Activated naive CD4-positive, alpha-beta T cell treated with anti-CD3 and anti-CD28 coated beads for 36 hours (primary cell): ENCODE results near the gene PGAM5. TPM values are rescaled to one million over a fixed set of nuclear protein-coding genes. Genes with fewer than 3 reads are reported as not detected.
A peak's percentile ranks its signal among the peaks of the same experiment; 100 is the strongest.
"Not testable (repeated sequence)": the region's sequence is repeated elsewhere in the genome, so short reads cannot be mapped to it uniquely, and the experiment has no call there.

Experiments used
- CTCF ChIA-PET: fragments of 350-600 bp; sonication (Branson Sonifier 250); formaldehyde crosslinking; loops from one replicate; lab custom pipeline; 2021; ENCODE audit warnings: antibody characterized with exemption; lab: Charles Lee
- DNase-seq: peaks from one replicate; pipeline ENCODE4 v3.0.0-alpha.2; 2020
- H3K27ac Mint-ChIP-seq: one replicate; pipeline ENCODE4 v1.8.0; 2021; ENCODE audit warnings: mild to moderate bottlenecking, mixed read lengths
- H3K27me3 Mint-ChIP-seq: one replicate; pipeline ENCODE4 v1.8.0; 2021; ENCODE audit warnings: low read depth, mixed read lengths
- H3K36me3 Mint-ChIP-seq: one replicate; pipeline ENCODE4 v1.8.0; 2021; ENCODE audit warnings: low read depth, mixed read lengths
- H3K4me1 Mint-ChIP-seq: one replicate; pipeline ENCODE4 v1.8.0; 2021; ENCODE audit warnings: low read depth, mixed read lengths
- H3K4me3 Mint-ChIP-seq: one replicate; pipeline ENCODE4 v1.8.0; 2021; ENCODE audit warnings: mild to moderate bottlenecking, moderate library complexity, mixed read lengths
- H3K9me3 Mint-ChIP-seq: one replicate; pipeline ENCODE4 v1.8.0; 2021; ENCODE audit warnings: mixed read lengths
- intact Hi-C: fragments of 100-400 bp; cut with micrococcal nuclease; formaldehyde crosslinking; loops from one replicate; pipeline ENCODE4 v1.15.1; 2023
- total RNA-seq, 2 experiments: library from RNA; stranded (reverse); gene quantifications; one replicate each; pipeline ENCODE4 v1.2.3, GENCODE V29; 2021

PGAM5 gene
- total RNA-seq, 2 experiments from 2014 or later = 50.1 to 55.7 TPM

DNA sequence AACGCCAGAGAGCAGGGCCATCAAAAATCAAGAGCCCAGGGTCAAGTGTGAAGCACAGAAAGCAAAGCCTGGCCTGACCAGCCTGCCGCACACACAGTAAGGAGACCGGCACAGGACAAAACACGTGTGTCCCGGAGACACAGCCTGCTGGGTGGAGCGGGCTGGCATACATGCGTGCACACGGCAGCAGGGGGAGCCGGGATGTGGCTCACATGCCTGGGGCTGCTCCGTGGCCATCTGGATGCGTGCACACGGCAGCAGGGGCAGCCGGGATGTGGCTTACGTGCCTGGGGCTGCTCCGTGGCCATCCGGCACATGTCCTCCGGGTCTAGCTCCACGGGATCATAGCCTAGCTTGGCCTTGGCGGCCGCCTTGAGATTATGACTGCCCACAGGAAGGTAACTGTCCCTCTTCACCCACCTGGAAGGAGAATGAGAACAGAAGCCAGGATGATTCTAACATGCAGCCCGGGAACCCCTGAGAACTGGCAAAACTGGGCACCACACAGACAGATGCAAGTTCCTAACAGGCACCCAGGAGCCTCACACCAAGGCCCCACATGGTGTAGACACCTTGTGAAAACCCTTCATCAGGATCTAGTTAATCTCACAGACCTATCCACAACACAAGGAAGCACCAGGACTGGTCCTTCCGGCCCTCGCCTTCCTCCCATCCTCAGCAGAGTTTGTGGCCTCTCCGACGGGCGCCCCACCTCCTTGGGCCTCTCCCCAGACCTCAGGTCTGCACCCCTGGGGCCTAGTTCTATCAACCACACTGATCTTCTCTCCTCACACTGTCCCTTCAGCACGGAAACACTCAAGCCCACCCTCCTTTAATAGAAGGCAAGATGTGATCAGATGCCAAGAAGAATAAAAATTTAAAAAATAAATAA is 37.1 kb upstream of the PGAM5 start:
- Mint-ChIP-seq H3K36me3 (peaks cover 66% of the 10 kb centered on the region), H3K4me1 (no peaks in the 10 kb centered on the region), H3K9me3 (no peaks in the 10 kb centered on the region), H3K4me3 (no peak overlapping the region), H3K27ac (no peak overlapping the region), H3K27me3 (no peaks in the 10 kb centered on the region)
- DNase-seq = no peak
- intact Hi-C loops = no loop called here
- CTCF ChIA-PET = no interaction called here

DNA sequence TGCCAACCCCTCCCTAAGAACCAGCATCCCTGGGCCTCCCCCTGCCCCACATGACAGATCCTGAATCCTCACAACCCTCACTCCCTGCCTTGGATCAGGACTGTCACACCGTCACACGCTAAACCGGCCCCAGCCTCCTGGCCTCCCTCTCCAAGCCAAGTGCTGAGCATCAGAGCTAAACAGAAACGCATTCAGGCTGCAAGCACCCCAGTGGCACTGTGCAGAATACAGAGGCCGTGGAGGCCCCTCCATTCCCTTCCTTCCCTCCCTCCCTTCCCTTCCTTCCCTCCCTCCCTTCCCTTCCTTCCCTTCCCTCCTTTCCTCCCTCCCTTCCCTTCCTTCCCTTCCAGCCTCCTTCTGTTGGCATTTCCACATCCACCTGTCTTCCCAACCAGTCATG is 36.1 kb upstream of the PGAM5 start:
- no peaks in the 10 kb centered on the region for H3K27me3 Mint-ChIP-seq
- peaks cover 60% of the 10 kb centered on the region for H3K36me3 Mint-ChIP-seq
- no peak overlapping the region for H3K27ac Mint-ChIP-seq
- DNase-seq = no peak
- no peaks in the 10 kb centered on the region for H3K4me1 Mint-ChIP-seq
- intact Hi-C loops = no loop called here
- H3K4me3 Mint-ChIP-seq = no peak overlapping the region
- CTCF ChIA-PET = no interaction called here
- H3K9me3 Mint-ChIP-seq = no peaks in the 10 kb centered on the region

DNA sequence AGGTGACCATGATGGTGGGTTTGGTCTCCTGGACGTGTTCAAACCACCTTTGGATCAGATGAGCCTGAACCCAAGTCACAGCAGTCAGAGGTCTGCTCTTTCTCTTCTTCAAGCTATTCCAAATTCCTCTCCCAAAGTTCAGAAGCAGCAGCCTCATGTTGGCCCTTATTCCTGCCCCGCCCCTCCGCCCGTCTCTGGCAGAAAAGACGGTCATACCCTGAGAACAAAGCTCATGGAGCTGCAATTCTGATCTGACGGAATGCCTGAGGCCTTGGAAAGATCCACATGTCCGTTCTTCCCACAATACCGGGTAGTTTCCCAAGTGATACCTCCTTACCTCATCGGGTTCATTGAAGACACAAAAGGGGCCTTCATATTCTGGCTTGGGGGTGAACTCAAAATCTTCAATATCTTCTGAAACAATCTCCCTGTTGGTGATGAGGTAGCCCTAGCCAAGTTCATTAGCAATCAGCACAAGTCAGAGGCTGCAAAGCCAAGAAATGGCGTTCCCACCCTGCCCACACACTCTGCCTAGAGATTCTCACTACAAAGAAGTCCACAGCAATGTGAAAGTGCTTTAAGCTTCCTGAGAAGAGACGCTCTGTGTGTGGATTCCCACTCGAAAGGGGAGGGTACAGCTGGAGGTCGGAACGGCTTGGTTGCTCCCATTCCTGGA is 34.7 kb upstream of the PGAM5 start:
- Mint-ChIP-seq H3K36me3 (peaks cover 59% of the 10 kb centered on the region), H3K9me3 (no peaks in the 10 kb centered on the region), H3K27me3 (no peaks in the 10 kb centered on the region), H3K4me1 (no peaks in the 10 kb centered on the region), H3K27ac (no peak overlapping the region), H3K4me3 (no peak overlapping the region)
- CTCF ChIA-PET = no interaction called here
- DNase-seq = no peak
- intact Hi-C loops = no loop called here

DNA sequence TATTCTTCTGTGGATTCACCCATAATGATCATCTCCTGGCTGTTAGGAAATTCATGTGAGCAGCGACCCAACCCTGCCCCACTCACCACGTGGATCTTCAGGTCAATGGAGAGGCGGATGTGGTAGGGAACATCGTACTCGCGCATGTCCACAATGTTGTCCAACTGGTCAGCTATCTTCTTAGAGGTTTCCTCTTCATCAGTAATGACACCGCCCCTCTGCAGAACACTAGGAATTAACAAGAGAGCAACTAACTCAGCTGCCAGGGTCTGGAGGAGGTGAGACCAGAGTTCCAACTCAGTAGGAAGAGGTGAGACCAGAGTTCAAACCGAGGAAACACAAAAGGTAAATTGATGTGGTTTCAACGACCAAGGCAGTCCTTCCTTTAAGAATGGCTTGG is 33.1 kb upstream of the PGAM5 start:
- Mint-ChIP-seq H3K4me3 (no peak overlapping the region), H3K27ac (no peak overlapping the region), H3K36me3 (peaks cover 54% of the 10 kb centered on the region), H3K27me3 (no peaks in the 10 kb centered on the region), H3K9me3 (no peaks in the 10 kb centered on the region), H3K4me1 (no peaks in the 10 kb centered on the region)
- CTCF ChIA-PET = no interaction called here
- no peak for DNase-seq
- intact Hi-C loops = no loop called here

DNA sequence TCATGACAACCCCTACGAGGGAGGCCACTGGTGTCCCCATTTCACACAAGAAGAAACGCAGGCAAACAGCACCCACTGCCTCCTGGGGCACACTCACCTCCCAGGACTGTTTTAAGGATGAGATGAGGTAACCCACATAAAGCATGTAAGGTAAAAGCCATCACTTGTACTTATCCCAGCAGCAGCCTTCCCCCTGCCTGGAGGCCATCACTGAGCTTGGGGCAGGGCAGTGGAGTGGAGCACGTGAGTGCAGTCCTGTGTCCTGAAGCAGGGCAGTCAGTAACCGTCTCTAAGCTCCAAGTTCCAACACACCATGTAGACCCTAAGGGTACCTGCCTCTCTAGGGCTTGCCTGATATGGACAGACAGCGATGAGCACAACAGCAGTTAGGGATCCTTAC is 25.2 kb upstream of the PGAM5 start:
- no peak for DNase-seq
- Mint-ChIP-seq H3K36me3 (peaks cover 14% of the 10 kb centered on the region), H3K4me1 (peaks cover 23% of the 10 kb centered on the region), H3K27ac (peak overlapping the region; percentile 8), H3K4me3 (peak overlapping the region; percentile 79), H3K27me3 (no peaks in the 10 kb centered on the region), H3K9me3 (no peaks in the 10 kb centered on the region)
- intact Hi-C loops = no loop called here
- CTCF ChIA-PET = interaction anchor here (0.5 to 0.6 kb wide), 2 partner anchors 156 to 201 kb away, joined by 3 to 4 read pairs; no protein-coding TSS in a partner anchor

DNA sequence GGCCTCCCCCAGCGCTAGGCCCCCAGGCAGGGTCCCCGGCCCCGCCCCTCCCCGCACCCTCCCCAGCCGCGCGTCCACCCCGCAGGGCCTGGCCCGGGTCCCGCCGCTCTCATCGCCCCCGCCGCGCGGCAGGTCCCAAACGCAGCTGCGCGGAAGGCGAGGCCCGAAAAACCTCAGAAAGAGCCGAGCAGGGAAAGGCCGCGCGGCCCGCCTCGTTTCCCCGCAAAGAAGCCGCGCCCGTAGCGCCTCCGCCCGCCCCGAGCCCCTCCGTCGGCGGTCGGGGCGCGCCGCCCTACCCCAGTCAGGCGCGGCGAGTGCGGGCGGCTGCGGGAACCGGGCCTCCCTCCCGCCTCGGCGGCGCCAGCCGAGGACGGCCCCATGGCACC is 23.8 kb upstream of the PGAM5 start:
- no peak overlapping the region for H3K27ac Mint-ChIP-seq
- CTCF ChIA-PET = no interaction called here
- intact Hi-C loops = loop anchor here (1.0 to 2.0 kb wide), 7 partner anchors 23 to 443 kb away; partner anchors contain the start of genes CHFR, PGAM5, ZNF10 and ZNF140

DNA sequence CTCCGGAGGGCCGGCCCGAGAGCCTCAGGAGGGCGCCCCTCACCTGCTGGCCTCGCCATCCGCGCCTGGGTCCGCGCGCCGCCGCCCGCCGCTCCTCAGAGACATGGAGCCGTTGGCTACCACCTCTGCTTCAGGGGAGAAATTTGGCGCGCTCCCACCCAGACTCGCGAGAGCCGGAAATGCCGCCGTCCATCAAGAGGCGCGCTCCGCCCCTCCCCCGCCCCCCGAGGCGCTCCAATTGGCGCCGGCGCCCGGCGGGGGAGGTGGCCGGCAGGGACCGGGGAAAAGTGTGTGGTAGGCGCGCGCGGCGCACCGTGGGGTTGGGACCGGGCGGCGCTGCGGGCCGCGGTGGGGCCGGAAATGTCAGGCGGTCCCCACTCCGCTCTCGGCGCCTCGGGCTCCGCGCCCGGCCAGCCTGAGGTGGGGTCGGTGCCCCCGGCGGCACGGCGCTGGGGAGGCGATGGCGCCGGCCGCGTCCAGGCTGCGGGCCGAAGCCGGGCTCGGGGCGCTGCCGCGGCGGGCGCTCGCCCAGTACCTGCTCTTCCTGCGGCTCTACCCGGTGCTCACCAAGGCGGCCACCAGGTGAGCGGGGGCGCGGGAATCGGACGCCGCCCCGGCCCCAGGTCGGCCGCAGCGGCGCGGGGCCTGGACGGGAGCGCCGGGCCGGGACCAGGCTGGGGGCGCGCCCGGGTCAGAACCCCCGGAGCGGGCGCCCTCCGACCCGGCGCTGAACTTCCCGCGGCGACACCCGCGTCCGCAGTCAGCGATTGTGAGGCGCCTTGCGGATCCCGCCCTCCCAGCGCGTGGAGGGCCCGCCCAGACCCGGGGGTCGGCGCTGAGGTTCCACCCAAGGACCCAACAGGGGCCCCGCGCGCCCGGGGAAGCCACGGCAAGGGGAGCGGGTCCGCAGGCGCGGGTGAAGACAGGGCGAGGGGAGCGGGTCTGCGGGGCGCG is 23.2 kb upstream of the PGAM5 start, which contains the start of the genes POLE and PXMP2:
Gene POLE, minus strand, starts transcription at position 132 of the 954 bp plus-strand sequence. Its CDS starts 27 bp downstream, at position 105.
Gene PXMP2, plus strand, starts transcription at position 377 of the 954 bp plus-strand sequence. Its CDS starts 84 bp downstream, at position 461.
- no peaks in the 10 kb centered on the region for H3K9me3 Mint-ChIP-seq
- peaks cover 23% of the 10 kb centered on the region for H3K4me1 Mint-ChIP-seq
- H3K27ac Mint-ChIP-seq = peak within 1 kb of the TSS; percentile 66
- peaks cover 10% of the 10 kb centered on the region for H3K36me3 Mint-ChIP-seq
- peak within 1 kb of the TSS; percentile 79 for H3K4me3 Mint-ChIP-seq
- peak; percentile 96 for DNase-seq
- no peaks in the 10 kb centered on the region for H3K27me3 Mint-ChIP-seq
- intact Hi-C loops = loop anchor here (1.0 to 2.0 kb wide), 7 partner anchors 23 to 443 kb away; partner anchors contain the start of genes CHFR, PGAM5, ZNF10 and ZNF140
- CTCF ChIA-PET = no interaction called here

More for the DNA sequence above, 23.8 kb upstream of the PGAM5 start:
- H3K27me3 Mint-ChIP-seq = no peaks in the 10 kb centered on the region
- peaks cover 10% of the 10 kb centered on the region for H3K36me3 Mint-ChIP-seq
- H3K4me3 Mint-ChIP-seq = peak overlapping the region; percentile 79
- no peaks in the 10 kb centered on the region for H3K9me3 Mint-ChIP-seq
- no peak for DNase-seq
- H3K4me1 Mint-ChIP-seq = peaks cover 23% of the 10 kb centered on the region

DNA sequence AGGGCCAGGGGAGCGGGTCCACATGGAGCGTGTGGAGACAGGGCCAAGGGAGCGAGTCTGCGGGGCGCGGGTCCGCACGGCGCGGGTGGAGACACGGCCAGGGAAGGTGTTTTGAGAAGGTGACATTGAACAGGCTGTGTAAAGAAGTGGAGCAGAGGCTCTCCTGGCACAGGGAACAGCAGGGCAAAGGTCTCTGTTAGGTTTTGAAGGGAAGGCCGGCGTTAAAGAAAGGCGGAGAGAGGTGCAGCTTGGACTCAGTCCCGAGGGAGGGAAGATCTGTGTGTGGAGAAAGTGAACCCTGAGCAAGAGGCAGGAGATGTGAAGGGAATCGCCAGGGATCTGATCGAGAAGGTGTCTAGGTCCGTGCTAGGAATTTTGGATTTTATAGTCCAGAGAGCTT is 21.4 kb upstream of the PGAM5 start:
- DNase-seq = no peak
- Mint-ChIP-seq H3K4me1 (peaks cover 19% of the 10 kb centered on the region), H3K9me3 (no peaks in the 10 kb centered on the region), H3K27me3 (no peaks in the 10 kb centered on the region), H3K4me3 (peak overlapping the region; percentile 28), H3K36me3 (peaks cover 8% of the 10 kb centered on the region), H3K27ac (no peak overlapping the region)
- CTCF ChIA-PET = no interaction called here
- intact Hi-C loops = no loop called here

DNA sequence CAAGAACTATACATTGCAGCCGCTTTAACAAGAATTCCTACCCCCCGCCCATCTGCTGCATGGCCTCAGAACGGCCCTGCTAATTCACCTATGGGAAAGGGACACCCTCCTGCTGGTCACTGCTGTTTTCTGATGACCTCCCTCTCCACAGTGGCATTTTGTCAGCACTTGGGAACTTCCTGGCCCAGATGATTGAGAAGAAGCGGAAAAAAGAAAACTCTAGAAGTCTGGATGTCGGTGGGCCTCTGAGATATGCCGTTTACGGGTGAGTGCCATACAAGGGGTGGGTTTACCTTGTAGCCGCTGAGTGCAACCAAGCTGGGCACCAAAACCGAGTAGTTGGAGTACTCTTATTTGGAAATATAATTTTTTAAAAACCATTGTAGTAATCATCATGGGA is 20.5 kb upstream of the PGAM5 start:
- Mint-ChIP-seq H3K9me3 (no peaks in the 10 kb centered on the region), H3K4me1 (peaks cover 16% of the 10 kb centered on the region), H3K36me3 (peaks cover 8% of the 10 kb centered on the region), H3K27ac (no peak overlapping the region), H3K4me3 (no peak overlapping the region), H3K27me3 (no peaks in the 10 kb centered on the region)
- CTCF ChIA-PET = no interaction called here
- DNase-seq = no peak
- intact Hi-C loops = no loop called here

DNA sequence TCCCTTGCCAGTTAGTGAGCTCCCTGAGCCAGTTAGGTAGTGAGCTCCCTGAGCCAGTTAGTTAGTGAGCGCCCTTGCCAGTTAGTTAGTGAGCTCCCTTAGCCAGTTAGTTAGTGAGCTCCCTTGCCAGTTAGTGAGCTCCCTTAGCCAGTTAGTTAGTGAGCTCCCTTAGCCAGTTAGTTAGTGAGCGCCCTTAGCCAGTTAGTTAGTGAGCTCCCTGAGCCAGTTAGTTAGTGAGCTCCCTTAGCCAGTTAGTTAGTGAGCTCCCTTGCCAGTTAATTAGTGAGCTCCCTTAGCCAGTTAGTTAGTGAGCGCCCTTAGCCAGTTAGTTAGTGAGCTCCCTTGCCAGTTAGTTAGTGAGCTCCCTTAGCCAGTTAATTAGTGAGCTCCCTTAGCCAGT is 18.6 kb upstream of the PGAM5 start:
- H3K4me1 Mint-ChIP-seq, H3K9me3 Mint-ChIP-seq, DNase-seq, H3K27ac Mint-ChIP-seq, H3K27me3 Mint-ChIP-seq, intact Hi-C loops, H3K36me3 Mint-ChIP-seq, H3K4me3 Mint-ChIP-seq: not testable (repeated sequence)
- CTCF ChIA-PET = interaction anchor here (0.7 kb wide), 2 partner anchors 77 to 152 kb away, joined by 3 read pairs; no protein-coding TSS in a partner anchor

DNA sequence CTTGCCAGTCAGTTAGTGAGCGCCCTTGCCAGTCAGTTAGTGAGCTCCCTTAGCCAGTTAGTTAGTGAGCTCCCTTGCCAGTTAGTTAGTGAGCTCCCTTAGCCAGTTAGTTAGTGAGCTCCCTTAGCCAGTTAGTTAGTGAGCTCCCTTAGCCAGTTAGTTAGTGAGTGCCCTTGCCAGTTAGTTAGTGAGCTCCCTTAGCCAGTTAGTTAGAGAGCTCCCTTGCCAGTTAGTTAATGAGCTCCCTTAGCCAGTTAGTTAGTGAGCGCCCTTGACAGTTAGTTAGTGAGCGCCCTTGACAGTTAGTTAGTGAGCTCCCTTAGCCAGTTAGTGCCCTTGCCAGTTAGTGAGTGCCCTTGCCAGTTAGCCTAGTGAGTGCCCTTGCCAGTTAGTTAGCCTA is 15.8 kb upstream of the PGAM5 start:
- CTCF ChIA-PET = interaction anchor here (0.7 kb wide), 1 partner anchor 544 kb away, joined by 4 read pairs; no protein-coding TSS in a partner anchor
- intact Hi-C loops, DNase-seq, H3K4me1 Mint-ChIP-seq, H3K27me3 Mint-ChIP-seq, H3K9me3 Mint-ChIP-seq, H3K4me3 Mint-ChIP-seq, H3K27ac Mint-ChIP-seq: not testable (repeated sequence)
- H3K36me3 Mint-ChIP-seq = peaks cover 24% of the 10 kb centered on the region
